GM23338 (cell line): Measurements from ENCODE around the gene PTPRJ. TPM values are rescaled to one million over a fixed set of nuclear protein-coding genes. Genes with fewer than 3 reads are reported as not detected.

Experiments
- ATAC-seq: fragments of 200-7000 bp; cut with Tn5 transposase; 3 replicates; pipeline ENCODE4 v1.9.1; 2020
- DNase-seq: peaks from one replicate; pipeline ENCODE4 v3.0.0-alpha.2; 2015; ENCODE audit warnings: low spot score
- H2AFZ ChIP-seq: fragments of 200-600 bp; sonication (generic); 2 replicates; pipeline ENCODE4 v1.8.0; 2016; ENCODE audit warnings: antibody characterized with exemption, mild to moderate bottlenecking, moderate library complexity
- H3F3A ChIP-seq: fragments of 200-600 bp; sonication (generic); replicated peaks from 2 replicates; pipeline ENCODE4 v1.8.0; 2017; ENCODE audit warnings: antibody characterized with exemption, mixed run types, low read depth
- H3K27ac ChIP-seq: fragments of 200-600 bp; sonication (generic); 2 replicates; pipeline ENCODE4 v1.6.1; 2016; ENCODE audit warnings: low read depth
- H3K27me3 ChIP-seq: fragments of 200-600 bp; sonication (generic); 2 replicates; pipeline ENCODE4 v1.8.0; 2016; ENCODE audit warnings: mild to moderate bottlenecking, mixed run types, moderate library complexity; ENCODE audit not compliant: insufficient read depth
- H3K36me3 ChIP-seq: fragments of 200-600 bp; sonication (generic); 2 replicates; pipeline ENCODE4 v1.8.0; 2016; ENCODE audit warnings: mild to moderate bottlenecking; ENCODE audit not compliant: insufficient read depth
- H3K4me1 ChIP-seq: fragments of 200-600 bp; sonication (generic); 2 replicates; pipeline ENCODE4 v1.8.0; 2016; ENCODE audit warnings: mild to moderate bottlenecking, moderate library complexity; ENCODE audit not compliant: insufficient read depth
- H3K4me2 ChIP-seq: fragments of 200-600 bp; sonication (generic); 2 replicates; pipeline ENCODE4 v1.7.1; 2017; ENCODE audit warnings: mixed run types
- H3K4me3 ChIP-seq: fragments of 200-600 bp; sonication (generic); 2 replicates; pipeline ENCODE4 v1.6.1; 2016; ENCODE audit warnings: mixed run types
- H3K79me2 ChIP-seq: fragments of 200-600 bp; sonication (generic); replicated peaks from 2 replicates; pipeline ENCODE4 v1.8.0; 2017; ENCODE audit warnings: mild to moderate bottlenecking; ENCODE audit not compliant: insufficient read depth
- H3K9me2 ChIP-seq: fragments of 200-600 bp; sonication (generic); 2 replicates; pipeline ENCODE4 v1.8.0; 2017; ENCODE audit not compliant: insufficient read depth
- H4K20me1 ChIP-seq: fragments of 200-600 bp; sonication (generic); replicated peaks from 2 replicates; pipeline ENCODE4 v1.8.0; 2017; ENCODE audit warnings: mild to moderate bottlenecking; ENCODE audit not compliant: insufficient read depth
- H3K27ac Mint-ChIP-seq: 2 replicates; pipeline ENCODE4 v1.8.0; 2020; ENCODE audit warnings: inconsistent platforms, mild to moderate bottlenecking, moderate library complexity, mixed read lengths
- H3K27me3 Mint-ChIP-seq: 3 replicates; pipeline ENCODE4 v1.8.0; 2022; ENCODE audit warnings: low read depth, mild to moderate bottlenecking, moderate library complexity, mixed read lengths, inconsistent platforms; ENCODE audit not compliant: insufficient read depth, poor library complexity
- H3K36me3 Mint-ChIP-seq: 3 replicates; pipeline ENCODE4 v1.8.0; 2021; ENCODE audit warnings: low read depth, mild to moderate bottlenecking, inconsistent platforms, moderate library complexity, mixed read lengths
- H3K4me1 Mint-ChIP-seq: 3 replicates; pipeline ENCODE4 v1.8.0; 2020; ENCODE audit warnings: mild to moderate bottlenecking, inconsistent platforms, mixed read lengths
- H3K4me3 Mint-ChIP-seq: 3 replicates; pipeline ENCODE4 v1.8.0; 2021; ENCODE audit warnings: moderate library complexity, mild to moderate bottlenecking, inconsistent platforms, mixed read lengths
- H3K9me3 Mint-ChIP-seq: 3 replicates; pipeline ENCODE4 v1.8.0; 2020; ENCODE audit warnings: moderate library complexity, mild to moderate bottlenecking, inconsistent platforms, mixed read lengths
- CTCF ChIP-seq, 2 experiments: fragments of 200-600 bp in 1 of 2; sonication (generic) in 1 of 2; conservative IDR thresholded peaks; 2 replicates each; pipeline versions ENCODE4 v1.5.1 to v1.6.1; 2016 to 2017; ENCODE audit warnings: antibody characterized with exemption in 2 of 2, low read depth in 2 of 2, mild to moderate bottlenecking in 2 of 2, moderate library complexity in 1 of 2
- EZH2 ChIP-seq: fragments of 200-600 bp; sonication (generic); IDR thresholded peaks from one replicate; pipeline ENCODE4 v1.8.0; 2017; ENCODE audit warnings: antibody characterized with exemption, mild to moderate bottlenecking, low read depth; ENCODE audit not compliant: unreplicated experiment
- EZH2phosphoT487 ChIP-seq: fragments of 200-600 bp; sonication (generic); IDR thresholded peaks from one replicate; pipeline ENCODE4 v1.8.1; 2018; ENCODE audit warnings: antibody characterized with exemption; ENCODE audit not compliant: unreplicated experiment
- JUNB ChIP-seq: IDR thresholded peaks from one replicate; pipeline ENCODE4 v1.6.1; 2016; ENCODE audit warnings: antibody characterized with exemption; ENCODE audit not compliant: unreplicated experiment
- STAT1 ChIP-seq: IDR thresholded peaks from one replicate; pipeline ENCODE4 v1.6.1; 2016; ENCODE audit warnings: antibody characterized with exemption; ENCODE audit not compliant: unreplicated experiment
- ZNF331 ChIP-seq: fragments of 250-450 bp; sonication (Bioruptor Pico); IDR thresholded peaks from 2 replicates; pipeline ENCODE4 v1.5.0; 2020; ENCODE audit warnings: low read depth, mild to moderate bottlenecking, moderate library complexity
- polyA plus RNA-seq: library from polyadenylated mRNA; unstranded; fragments of >200 nt; fragmentation: Nextera tagmentation; extraction: Ambion mirVana; gene quantifications from 2 replicates; pipeline ENCODE4 v1.2.1, GENCODE V29; 2016
- total RNA-seq: library from RNA; depleted of rRNA; stranded (reverse); fragments of >200 nt; shearing (Covaris generic); gene quantifications from 2 replicates; pipeline ENCODE4 v1.2.3, GENCODE V29; 2014
- TF ChIP-seq, protein P1 (sequence below): IDR thresholded peaks from one replicate; pipeline ENCODE4 v1.6.1; 2018; ENCODE audit warnings: antibody characterized with exemption; ENCODE audit not compliant: unreplicated experiment
- TF ChIP-seq, protein P2 (sequence below): fragments of 250-450 bp; sonication (Bioruptor Pico); IDR thresholded peaks from 2 replicates; pipeline ENCODE4 v1.5.0; 2020; ENCODE audit warnings: mild to moderate bottlenecking, moderate library complexity

Gene PTPRJ
- total and polyA plus RNA-seq, 2 experiments from 2014 or later, result 4.2 to 16.0 TPM

DNA sequence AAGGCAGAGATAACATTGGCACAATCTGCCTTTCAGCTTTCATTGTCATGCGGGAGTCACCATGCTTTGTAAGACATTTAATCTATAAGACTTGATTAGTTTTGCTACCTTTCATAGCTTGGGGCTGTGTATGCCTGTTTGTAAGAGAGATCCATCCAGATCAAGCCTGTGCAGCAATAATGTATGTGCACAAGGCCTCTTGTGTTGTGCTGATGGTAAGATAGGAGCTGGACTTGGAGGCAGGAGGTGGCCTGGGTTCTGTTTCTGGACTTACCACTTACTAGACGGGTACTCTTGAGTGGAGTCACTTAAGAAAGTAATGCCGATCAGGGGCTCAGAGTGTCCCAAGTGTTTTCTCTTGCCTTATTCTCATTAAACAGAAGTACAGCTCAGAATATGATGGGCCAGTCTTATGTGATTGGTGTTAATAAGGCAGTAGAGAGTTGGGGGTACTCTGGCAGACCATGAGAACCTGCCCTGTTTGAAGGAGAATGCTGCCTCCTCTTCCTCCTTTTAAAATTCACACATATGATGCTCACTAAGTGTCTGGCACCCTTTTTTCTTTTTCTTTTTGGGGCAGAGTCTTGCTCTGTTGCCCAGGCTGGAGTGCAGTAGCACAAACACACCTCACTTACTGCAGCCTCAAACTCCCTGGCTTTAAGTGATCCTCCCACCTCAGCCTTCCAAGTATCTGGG, 30.9 kb downstream of the PTPRJ start (continued):
- TF ChIP-seq, protein P1, sequence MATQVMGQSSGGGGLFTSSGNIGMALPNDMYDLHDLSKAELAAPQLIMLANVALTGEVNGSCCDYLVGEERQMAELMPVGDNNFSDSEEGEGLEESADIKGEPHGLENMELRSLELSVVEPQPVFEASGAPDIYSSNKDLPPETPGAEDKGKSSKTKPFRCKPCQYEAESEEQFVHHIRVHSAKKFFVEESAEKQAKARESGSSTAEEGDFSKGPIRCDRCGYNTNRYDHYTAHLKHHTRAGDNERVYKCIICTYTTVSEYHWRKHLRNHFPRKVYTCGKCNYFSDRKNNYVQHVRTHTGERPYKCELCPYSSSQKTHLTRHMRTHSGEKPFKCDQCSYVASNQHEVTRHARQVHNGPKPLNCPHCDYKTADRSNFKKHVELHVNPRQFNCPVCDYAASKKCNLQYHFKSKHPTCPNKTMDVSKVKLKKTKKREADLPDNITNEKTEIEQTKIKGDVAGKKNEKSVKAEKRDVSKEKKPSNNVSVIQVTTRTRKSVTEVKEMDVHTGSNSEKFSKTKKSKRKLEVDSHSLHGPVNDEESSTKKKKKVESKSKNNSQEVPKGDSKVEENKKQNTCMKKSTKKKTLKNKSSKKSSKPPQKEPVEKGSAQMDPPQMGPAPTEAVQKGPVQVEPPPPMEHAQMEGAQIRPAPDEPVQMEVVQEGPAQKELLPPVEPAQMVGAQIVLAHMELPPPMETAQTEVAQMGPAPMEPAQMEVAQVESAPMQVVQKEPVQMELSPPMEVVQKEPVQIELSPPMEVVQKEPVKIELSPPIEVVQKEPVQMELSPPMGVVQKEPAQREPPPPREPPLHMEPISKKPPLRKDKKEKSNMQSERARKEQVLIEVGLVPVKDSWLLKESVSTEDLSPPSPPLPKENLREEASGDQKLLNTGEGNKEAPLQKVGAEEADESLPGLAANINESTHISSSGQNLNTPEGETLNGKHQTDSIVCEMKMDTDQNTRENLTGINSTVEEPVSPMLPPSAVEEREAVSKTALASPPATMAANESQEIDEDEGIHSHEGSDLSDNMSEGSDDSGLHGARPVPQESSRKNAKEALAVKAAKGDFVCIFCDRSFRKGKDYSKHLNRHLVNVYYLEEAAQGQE, result no peak

DNA sequence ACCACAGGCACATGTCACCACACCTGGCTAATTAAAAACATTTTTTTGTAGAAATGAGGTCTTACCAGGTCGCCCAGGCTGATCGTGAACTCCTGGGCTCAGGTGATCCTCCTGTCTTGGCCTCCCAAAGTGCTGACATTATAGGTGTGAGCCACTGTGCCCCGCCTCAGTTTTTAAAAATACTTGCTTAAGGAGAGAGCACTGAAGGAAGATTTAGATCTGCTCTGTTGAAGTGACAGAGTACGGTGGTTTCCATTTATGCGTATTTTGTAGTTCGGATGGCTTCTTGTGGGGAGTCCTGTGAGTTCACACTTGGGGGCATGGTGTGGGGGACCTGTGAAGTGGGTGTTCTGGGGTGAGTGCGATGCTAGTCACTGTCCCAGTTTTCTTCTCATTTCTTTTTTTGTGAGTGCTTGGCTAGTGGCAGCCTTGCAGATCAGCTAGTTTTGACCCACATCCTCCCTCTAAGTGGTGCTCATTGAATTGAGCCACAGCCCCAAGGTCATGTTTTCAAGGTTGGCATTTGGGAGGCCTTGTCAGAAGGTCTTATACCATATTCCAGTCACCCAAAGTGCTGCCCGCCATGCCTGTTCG, 31.5 kb downstream of the PTPRJ start:
- no peaks in the 10 kb centered on the region for H3F3A ChIP-seq
- Mint-ChIP-seq H3K9me3 (no peaks in the 10 kb centered on the region), H3K4me3 (no peak overlapping the region), H3K4me1 (peaks cover 15% of the 10 kb centered on the region), H3K27ac (no peak overlapping the region), H3K36me3 (no peaks in the 10 kb centered on the region), H3K27me3 (peaks cover 9% of the 10 kb centered on the region)
- H3K9me2 ChIP-seq, result no peaks in the 10 kb centered on the region
- H3K36me3 ChIP-seq, result no peaks in the 10 kb centered on the region
- ATAC-seq, result no peak
- H3K4me1 ChIP-seq, result peaks cover 7% of the 10 kb centered on the region
- peaks cover 42% of the 10 kb centered on the region for H3K79me2 ChIP-seq
- no peaks in the 10 kb centered on the region for H3K27me3 ChIP-seq
- no peak overlapping the region for H3K4me3 ChIP-seq
- H4K20me1 ChIP-seq, result peaks cover 6% of the 10 kb centered on the region
- H3K4me2 ChIP-seq, result no peak overlapping the region
- no peak overlapping the region for H2AFZ ChIP-seq
- DNase-seq, result no peak
- H3K27ac ChIP-seq, result no peak overlapping the region
- TF ChIP-seq, protein P2, sequence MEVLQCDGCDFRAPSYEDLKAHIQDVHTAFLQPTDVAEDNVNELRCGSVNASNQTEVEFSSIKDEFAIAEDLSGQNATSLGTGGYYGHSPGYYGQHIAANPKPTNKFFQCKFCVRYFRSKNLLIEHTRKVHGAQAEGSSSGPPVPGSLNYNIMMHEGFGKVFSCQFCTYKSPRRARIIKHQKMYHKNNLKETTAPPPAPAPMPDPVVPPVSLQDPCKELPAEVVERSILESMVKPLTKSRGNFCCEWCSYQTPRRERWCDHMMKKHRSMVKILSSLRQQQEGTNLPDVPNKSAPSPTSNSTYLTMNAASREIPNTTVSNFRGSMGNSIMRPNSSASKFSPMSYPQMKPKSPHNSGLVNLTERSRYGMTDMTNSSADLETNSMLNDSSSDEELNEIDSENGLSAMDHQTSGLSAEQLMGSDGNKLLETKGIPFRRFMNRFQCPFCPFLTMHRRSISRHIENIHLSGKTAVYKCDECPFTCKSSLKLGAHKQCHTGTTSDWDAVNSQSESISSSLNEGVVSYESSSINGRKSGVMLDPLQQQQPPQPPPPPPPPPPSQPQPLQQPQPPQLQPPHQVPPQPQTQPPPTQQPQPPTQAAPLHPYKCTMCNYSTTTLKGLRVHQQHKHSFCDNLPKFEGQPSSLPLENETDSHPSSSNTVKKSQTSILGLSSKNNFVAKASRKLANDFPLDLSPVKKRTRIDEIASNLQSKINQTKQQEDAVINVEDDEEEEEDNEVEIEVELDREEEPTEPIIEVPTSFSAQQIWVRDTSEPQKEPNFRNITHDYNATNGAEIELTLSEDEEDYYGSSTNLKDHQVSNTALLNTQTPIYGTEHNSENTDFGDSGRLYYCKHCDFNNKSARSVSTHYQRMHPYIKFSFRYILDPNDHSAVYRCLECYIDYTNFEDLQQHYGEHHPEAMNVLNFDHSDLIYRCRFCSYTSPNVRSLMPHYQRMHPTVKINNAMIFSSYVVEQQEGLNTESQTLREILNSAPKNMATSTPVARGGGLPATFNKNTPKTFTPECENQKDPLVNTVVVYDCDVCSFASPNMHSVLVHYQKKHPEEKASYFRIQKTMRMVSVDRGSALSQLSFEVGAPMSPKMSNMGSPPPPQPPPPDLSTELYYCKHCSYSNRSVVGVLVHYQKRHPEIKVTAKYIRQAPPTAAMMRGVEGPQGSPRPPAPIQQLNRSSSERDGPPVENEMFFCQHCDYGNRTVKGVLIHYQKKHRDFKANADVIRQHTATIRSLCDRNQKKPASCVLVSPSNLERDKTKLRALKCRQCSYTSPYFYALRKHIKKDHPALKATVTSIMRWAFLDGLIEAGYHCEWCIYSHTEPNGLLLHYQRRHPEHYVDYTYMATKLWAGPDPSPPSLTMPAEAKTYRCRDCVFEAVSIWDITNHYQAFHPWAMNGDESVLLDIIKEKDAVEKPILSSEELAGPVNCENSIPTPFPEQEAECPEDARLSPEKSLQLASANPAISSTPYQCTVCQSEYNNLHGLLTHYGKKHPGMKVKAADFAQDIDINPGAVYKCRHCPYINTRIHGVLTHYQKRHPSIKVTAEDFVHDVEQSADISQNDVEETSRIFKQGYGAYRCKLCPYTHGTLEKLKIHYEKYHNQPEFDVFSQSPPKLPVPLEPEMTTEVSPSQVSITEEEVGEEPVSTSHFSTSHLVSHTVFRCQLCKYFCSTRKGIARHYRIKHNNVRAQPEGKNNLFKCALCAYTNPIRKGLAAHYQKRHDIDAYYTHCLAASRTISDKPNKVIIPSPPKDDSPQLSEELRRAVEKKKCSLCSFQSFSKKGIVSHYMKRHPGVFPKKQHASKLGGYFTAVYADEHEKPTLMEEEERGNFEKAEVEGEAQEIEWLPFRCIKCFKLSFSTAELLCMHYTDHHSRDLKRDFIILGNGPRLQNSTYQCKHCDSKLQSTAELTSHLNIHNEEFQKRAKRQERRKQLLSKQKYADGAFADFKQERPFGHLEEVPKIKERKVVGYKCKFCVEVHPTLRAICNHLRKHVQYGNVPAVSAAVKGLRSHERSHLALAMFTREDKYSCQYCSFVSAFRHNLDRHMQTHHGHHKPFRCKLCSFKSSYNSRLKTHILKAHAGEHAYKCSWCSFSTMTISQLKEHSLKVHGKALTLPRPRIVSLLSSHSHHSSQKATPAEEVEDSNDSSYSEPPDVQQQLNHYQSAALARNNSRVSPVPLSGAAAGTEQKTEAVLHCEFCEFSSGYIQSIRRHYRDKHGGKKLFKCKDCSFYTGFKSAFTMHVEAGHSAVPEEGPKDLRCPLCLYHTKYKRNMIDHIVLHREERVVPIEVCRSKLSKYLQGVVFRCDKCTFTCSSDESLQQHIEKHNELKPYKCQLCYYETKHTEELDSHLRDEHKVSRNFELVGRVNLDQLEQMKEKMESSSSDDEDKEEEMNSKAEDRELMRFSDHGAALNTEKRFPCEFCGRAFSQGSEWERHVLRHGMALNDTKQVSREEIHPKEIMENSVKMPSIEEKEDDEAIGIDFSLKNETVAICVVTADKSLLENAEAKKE (CRISPR knock-in tag), result no peak
- TF ChIP-seq STAT1, result no peak
- no peak for TF ChIP-seq EZH2
- TF ChIP-seq ZNF331 (CRISPR knock-in tag), result no peak
- no peak for TF ChIP-seq CTCF (conservative IDR thresholded peaks at IDR 0.05; ENCODE audit: low read depth in 2 of 2)
- no peak for TF ChIP-seq JUNB
- TF ChIP-seq, protein P1, result no peak
- TF ChIP-seq EZH2phosphoT487, result no peak
